Adrenal gland (tissue), 12 donors: ENCODE data around the gene C11orf42. TPM values are rescaled to one million over a fixed set of nuclear protein-coding genes. Genes with fewer than 3 reads are reported as not detected.
A peak's percentile ranks its signal among the peaks of the same experiment; 100 is the strongest.

Experiments used
- DNase-seq, 7 donors: peaks; one replicate each; pipeline ENCODE4 v3.0.0-alpha.2; 2019 to 2020
- H3K27ac ChIP-seq, 5 donors: fragments of 200-600 bp; sonication (generic) in 4 of 5; 1 replicate in 3 of 5; 2 replicates in 2 of 5; pipeline versions ENCODE4 v1.5.1 to v1.8.0; 2016 to 2020; ENCODE audit warnings: mild to moderate bottlenecking in 1 of 5
- H3K27me3 ChIP-seq: fragments of 200-600 bp; 2 replicates; pipeline ENCODE4 v1.8.0; 2021
- H3K36me3 ChIP-seq, 2 donors: fragments of 200-600 bp; replicated peaks in 1 of 2; 1 replicate in 1 of 2; 2 replicates in 1 of 2; pipeline versions ENCODE4 v1.5.1 to v1.8.0; 2018 to 2022
- H3K4me1 ChIP-seq, 2 donors: fragments of 200-600 bp; replicated peaks in 1 of 2; 1 replicate in 1 of 2; 2 replicates in 1 of 2; pipeline versions ENCODE4 v1.5.1 to v1.8.0; 2018 to 2021
- H3K4me3 ChIP-seq, 4 donors: fragments of 200-600 bp; sonication (generic) in 3 of 4; one replicate each; pipeline ENCODE4 v1.5.1; 2016 to 2018
- H3K9me3 ChIP-seq, 3 donors: fragments of 200-600 bp; sonication (generic) in 1 of 3; replicated peaks in 1 of 3; 1 replicate in 2 of 3; 2 replicates in 1 of 3; pipeline versions ENCODE4 v1.5.1 to v1.8.0; 2016 to 2021
- POLR2A ChIP-seq, 2 donors: fragments of 450-650 bp; IDR thresholded peaks; one replicate each; pipeline ENCODE4 v1.6.1; 2017; ENCODE audit warnings: antibody characterized with exemption in 2 of 2, mild to moderate bottlenecking in 2 of 2, moderate library complexity in 1 of 2
- WGBS, 4 donors: extraction: QIAGEN DNeasy Blood & Tissue Kit in 2 of 4; methylation state at CpG; one replicate each; pipeline versions ENCODE4 v1.1.5 to v1.1.7; 2013 to 2017; 5-methylcytosine and 5-hydroxymethylcytosine counted together
- intact Hi-C, 2 donors: fragments of 100-400 bp; cut with DNase I; formaldehyde crosslinking; loops; one replicate each; pipeline versions ENCODE4 v1.14.1 to v1.15.0; 2022 to 2023
- polyA plus RNA-seq, 3 donors: library from polyadenylated mRNA; stranded (reverse); fragments of 200-250 nt in 2 of 3; fragments of 350-450 nt in 1 of 3; fragmentation: Illumina TruSeq in 1 of 3; extraction: RNeasy Lipid Tissue Mini Kit (QIAGEN cat#74804) in 1 of 3; gene quantifications; one replicate each; pipeline ENCODE4 v1.2.3, GENCODE V29; 2013 to 2014
- total RNA-seq, 9 donors: library from RNA; depleted of rRNA in 4 of 9; stranded (reverse); fragments of >200 nt in 4 of 9; fragments of 120-200 nt in 1 of 9; fragmentation: NEBNext Ultra II Directional in 1 of 9; extraction: Animal tissue kit (Norgen Biotek cat#: 25700) in 1 of 9; gene quantifications; one replicate each; pipeline versions ENCODE4 v1.1.0 to v1.2.4, GENCODE V29; 2013 to 2023
- TF ChIP-seq, protein P1 (sequence below), 6 experiments: fragments of 450-650 bp in 4 of 6; fragments of 200-600 bp in 2 of 6; sonication (generic) in 1 of 6; IDR thresholded peaks; 1 replicate in 5 of 6; 2 replicates in 1 of 6; pipeline versions ENCODE4 v1.5.1 to v1.8.0; 2016 to 2021; ENCODE audit warnings: antibody characterized with exemption in 6 of 6, mild to moderate bottlenecking in 2 of 6, moderate library complexity in 1 of 6
- donor health status: healthy with polysubstance abuse.
- donor health status: Bipolar disorder and iron deficiency.
- donor health status: DM: yes; HTN: yes; CAD: no.
- donor health status: DM: no; HTN: no; CAD: no.
- donor health status: DM: no; HTN: no; CAD: no.
- donor health status: DM: yes; HTN: yes; CAD: no.

C11orf42 gene
- total and polyA plus RNA-seq, 12 donors, result not detected

- 23 to 43% (median 38%) methylated on average over 2 of the region's 2 CpGs for WGBS, 4 donors
- peak; percentile 38 to 79 (median 65) for DNase-seq
- intact Hi-C loops, result no loop called here
- peaks cover 0 to 91% of the 10 kb centered on the region in 2 donors for H3K36me3 ChIP-seq
- no peak overlapping the region for H3K4me3 ChIP-seq
- H3K9me3 ChIP-seq, result no peaks in the 10 kb centered on the region
- no peaks in the 10 kb centered on the region for H3K27me3 ChIP-seq
- H3K4me1 ChIP-seq, result no peaks in the 10 kb centered on the region
- TF ChIP-seq, protein P1, sequence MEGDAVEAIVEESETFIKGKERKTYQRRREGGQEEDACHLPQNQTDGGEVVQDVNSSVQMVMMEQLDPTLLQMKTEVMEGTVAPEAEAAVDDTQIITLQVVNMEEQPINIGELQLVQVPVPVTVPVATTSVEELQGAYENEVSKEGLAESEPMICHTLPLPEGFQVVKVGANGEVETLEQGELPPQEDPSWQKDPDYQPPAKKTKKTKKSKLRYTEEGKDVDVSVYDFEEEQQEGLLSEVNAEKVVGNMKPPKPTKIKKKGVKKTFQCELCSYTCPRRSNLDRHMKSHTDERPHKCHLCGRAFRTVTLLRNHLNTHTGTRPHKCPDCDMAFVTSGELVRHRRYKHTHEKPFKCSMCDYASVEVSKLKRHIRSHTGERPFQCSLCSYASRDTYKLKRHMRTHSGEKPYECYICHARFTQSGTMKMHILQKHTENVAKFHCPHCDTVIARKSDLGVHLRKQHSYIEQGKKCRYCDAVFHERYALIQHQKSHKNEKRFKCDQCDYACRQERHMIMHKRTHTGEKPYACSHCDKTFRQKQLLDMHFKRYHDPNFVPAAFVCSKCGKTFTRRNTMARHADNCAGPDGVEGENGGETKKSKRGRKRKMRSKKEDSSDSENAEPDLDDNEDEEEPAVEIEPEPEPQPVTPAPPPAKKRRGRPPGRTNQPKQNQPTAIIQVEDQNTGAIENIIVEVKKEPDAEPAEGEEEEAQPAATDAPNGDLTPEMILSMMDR (IDR thresholded peaks at IDR 0.05), result no peak
- no peak for TF ChIP-seq POLR2A (IDR thresholded peaks at IDR 0.05)
- H3K27ac ChIP-seq, result peak overlapping the region in 2 of 5 donors; percentile 30 to 37
Observed at GRCh38 chr11:6219359-6219758, 14.0 kb downstream of the C11orf42 start.

DNA sequence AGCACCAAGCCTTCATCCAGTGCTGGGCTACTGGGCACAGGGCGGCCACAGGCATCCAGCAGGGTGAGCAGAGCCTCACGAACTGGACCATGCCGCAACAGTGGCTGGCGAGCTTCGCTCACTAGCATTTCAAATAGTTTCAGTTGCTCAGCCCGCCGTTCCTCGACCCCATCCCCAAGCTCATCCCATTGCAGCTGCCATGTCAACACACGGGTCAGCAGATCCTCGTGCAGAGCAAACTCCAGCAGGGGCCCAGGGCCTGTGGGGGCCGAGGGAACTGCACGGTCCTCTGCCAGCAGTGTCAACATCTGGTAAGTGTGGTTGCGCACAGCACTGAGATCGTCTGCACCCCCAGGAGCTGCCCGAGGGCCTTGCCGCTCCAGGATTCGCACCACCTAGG is 18.5 kb downstream of the C11orf42 start:
- no peak overlapping the region for H3K4me3 ChIP-seq
- no peak for TF ChIP-seq POLR2A (IDR thresholded peaks at IDR 0.05)
- TF ChIP-seq, protein P1 (IDR thresholded peaks at IDR 0.05), result no peak
- H3K27me3 ChIP-seq, result no peaks in the 10 kb centered on the region
- peaks cover 0 to 11% of the 10 kb centered on the region in 2 donors for H3K4me1 ChIP-seq
- H3K9me3 ChIP-seq, result no peaks in the 10 kb centered on the region
- 94 to 97% (median 96%) methylated on average over 4 to 17 of the region's 17 CpGs for WGBS, 4 donors
- intact Hi-C loops, result no loop called here
- no peak for DNase-seq
- H3K36me3 ChIP-seq, result peaks cover 0 to 54% of the 10 kb centered on the region in 2 donors
- no peak overlapping the region for H3K27ac ChIP-seq

GRCh38 chr11:6224421-6224820 is 19.1 kb downstream of the C11orf42 start:
- Histone ChIP-seq H3K9me3 (no peaks in the 10 kb centered on the region), H3K27ac (no peak overlapping the region), H3K27me3 (no peaks in the 10 kb centered on the region), H3K36me3 (peaks cover 0 to 48% of the 10 kb centered on the region in 2 donors), H3K4me3 (no peak overlapping the region), H3K4me1 (peaks cover 0 to 11% of the 10 kb centered on the region in 2 donors)
- no peak for TF ChIP-seq POLR2A (IDR thresholded peaks at IDR 0.05)
- TF ChIP-seq, protein P1 (IDR thresholded peaks at IDR 0.05), result no peak
- 94 to 100% (median 97%) methylated on average over 3 of the region's 3 CpGs for WGBS, 4 donors
- DNase-seq, result no peak
- intact Hi-C loops, result no loop called here

- H3K36me3 ChIP-seq, result peaks cover 0 to 42% of the 10 kb centered on the region in 2 donors
- H3K27ac ChIP-seq, result peak overlapping the region in 1 of 5 donors; percentile 4
- no peak for TF ChIP-seq POLR2A (IDR thresholded peaks at IDR 0.05)
- TF ChIP-seq, protein P1 (IDR thresholded peaks at IDR 0.05), result no peak
- no peaks in the 10 kb centered on the region for H3K9me3 ChIP-seq
- 60 to 71% (median 67%) methylated on average over 1 of the region's 1 CpG for WGBS, 4 donors
- no peak for DNase-seq
- H3K4me1 ChIP-seq, result peaks cover 0 to 12% of the 10 kb centered on the region in 2 donors
- no peaks in the 10 kb centered on the region for H3K27me3 ChIP-seq
- intact Hi-C loops, result no loop called here
- no peak overlapping the region for H3K4me3 ChIP-seq
Observed at GRCh38 chr11:6225024-6225423, 19.7 kb downstream of the C11orf42 start.
